Tibial nerve (tissue), 4 donors: Measurements from ENCODE around the gene C1orf105. TPM values are rescaled to one million over a fixed set of nuclear protein-coding genes. Genes with fewer than 3 reads are reported as not detected.

ENCODE experiments used
- DNase-seq, 2 donors: peaks; one replicate each; pipeline ENCODE4 v3.0.0-alpha.2; 2019; ENCODE audit warnings: low spot score in 2 of 2
- H3K27ac ChIP-seq, 4 donors: fragments of 200-600 bp; sonication (generic) in 3 of 4; one replicate each; pipeline ENCODE4 v1.5.1; 2017 to 2019; ENCODE audit warnings: mild to moderate bottlenecking in 1 of 4
- H3K27me3 ChIP-seq, 2 donors: fragments of 200-600 bp; sonication (generic) in 1 of 2; one replicate each; pipeline versions ENCODE4 v1.5.1 to v1.6.0; 2017 to 2019
- H3K36me3 ChIP-seq, 3 donors: fragments of 200-600 bp; sonication (generic); one replicate each; pipeline ENCODE4 v1.5.1; 2018 to 2019
- H3K4me1 ChIP-seq, 4 donors: fragments of 200-600 bp; sonication (generic) in 3 of 4; one replicate each; pipeline ENCODE4 v1.5.1; 2017 to 2019
- H3K4me3 ChIP-seq, 4 donors: fragments of 200-600 bp; sonication (generic) in 3 of 4; one replicate each; pipeline ENCODE4 v1.5.1; 2017 to 2019; ENCODE audit warnings: mild to moderate bottlenecking in 1 of 4, moderate library complexity in 1 of 4
- H3K9me3 ChIP-seq, 4 donors: fragments of 200-600 bp; sonication (generic) in 3 of 4; one replicate each; pipeline ENCODE4 v1.5.1; 2017 to 2019
- EP300 ChIP-seq, 2 donors: sonication (generic); formaldehyde crosslinking; IDR thresholded peaks; one replicate each; pipeline ENCODE4 v1.6.1; 2017; ENCODE audit warnings: antibody characterized with exemption in 2 of 2, mild to moderate bottlenecking in 1 of 2
- POLR2A ChIP-seq, 2 donors: fragments of 450-650 bp; IDR thresholded peaks; one replicate each; pipeline ENCODE4 v1.6.1; 2017; ENCODE audit warnings: antibody characterized with exemption in 2 of 2, mild to moderate bottlenecking in 2 of 2, moderate library complexity in 2 of 2
- WGBS, 2 donors: methylation state at CpG; one replicate each; pipeline ENCODE4 v1.1.5; 2018; 5-methylcytosine and 5-hydroxymethylcytosine counted together
- total RNA-seq, 4 donors: library from RNA; depleted of rRNA; stranded (reverse); fragments of >200 nt; gene quantifications; one replicate each; pipeline ENCODE4 v1.1.0, GENCODE V29; 2016
- TF ChIP-seq, protein P1 (sequence below), 5 experiments: fragments of 200-600 bp in 3 of 5; fragments of 450-650 bp in 2 of 5; sonication (generic) in 3 of 5; IDR thresholded peaks; one replicate each; pipeline ENCODE4 v1.5.1; 2016 to 2019; ENCODE audit warnings: antibody characterized with exemption in 5 of 5, mild to moderate bottlenecking in 3 of 5, moderate library complexity in 2 of 5

The C1orf105 gene
- total RNA-seq, 4 donors from 2014 or later: not detected

DNA sequence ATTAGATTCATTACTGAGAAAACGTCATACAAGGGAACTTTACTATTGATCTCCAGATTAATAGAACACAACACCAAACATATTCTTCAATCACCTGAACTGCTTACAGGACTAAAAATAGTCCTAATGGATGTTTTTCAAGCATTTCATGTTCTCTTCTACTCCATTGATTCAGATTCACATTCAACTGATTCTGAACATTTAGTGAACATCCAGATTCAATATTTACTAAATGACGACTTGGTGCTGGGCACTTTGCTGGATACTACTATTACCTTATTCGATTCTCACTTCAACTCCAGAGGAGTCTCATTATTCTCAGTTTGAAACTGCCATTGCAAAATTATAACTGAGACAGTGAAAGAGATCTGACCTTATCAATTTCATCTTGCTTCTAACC, 93.6 kb downstream of the C1orf105 start:
- Histone ChIP-seq H3K27me3 (no peaks in the 10 kb centered on the region), H3K27ac (no peak overlapping the region), H3K4me3 (no peak overlapping the region), H3K4me1 (no peaks in the 10 kb centered on the region), H3K36me3 (no peaks in the 10 kb centered on the region), H3K9me3 (no peaks in the 10 kb centered on the region)
- DNase-seq: no peak
- 84 to 88% methylated on average over 3 of the region's 3 CpGs for WGBS, 2 donors
- TF ChIP-seq POLR2A (IDR thresholded peaks at IDR 0.05) (no peak), EP300 (IDR thresholded peaks at IDR 0.05) (no peak)
- TF ChIP-seq, protein P1, sequence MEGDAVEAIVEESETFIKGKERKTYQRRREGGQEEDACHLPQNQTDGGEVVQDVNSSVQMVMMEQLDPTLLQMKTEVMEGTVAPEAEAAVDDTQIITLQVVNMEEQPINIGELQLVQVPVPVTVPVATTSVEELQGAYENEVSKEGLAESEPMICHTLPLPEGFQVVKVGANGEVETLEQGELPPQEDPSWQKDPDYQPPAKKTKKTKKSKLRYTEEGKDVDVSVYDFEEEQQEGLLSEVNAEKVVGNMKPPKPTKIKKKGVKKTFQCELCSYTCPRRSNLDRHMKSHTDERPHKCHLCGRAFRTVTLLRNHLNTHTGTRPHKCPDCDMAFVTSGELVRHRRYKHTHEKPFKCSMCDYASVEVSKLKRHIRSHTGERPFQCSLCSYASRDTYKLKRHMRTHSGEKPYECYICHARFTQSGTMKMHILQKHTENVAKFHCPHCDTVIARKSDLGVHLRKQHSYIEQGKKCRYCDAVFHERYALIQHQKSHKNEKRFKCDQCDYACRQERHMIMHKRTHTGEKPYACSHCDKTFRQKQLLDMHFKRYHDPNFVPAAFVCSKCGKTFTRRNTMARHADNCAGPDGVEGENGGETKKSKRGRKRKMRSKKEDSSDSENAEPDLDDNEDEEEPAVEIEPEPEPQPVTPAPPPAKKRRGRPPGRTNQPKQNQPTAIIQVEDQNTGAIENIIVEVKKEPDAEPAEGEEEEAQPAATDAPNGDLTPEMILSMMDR (IDR thresholded peaks at IDR 0.05): no peak

DNA sequence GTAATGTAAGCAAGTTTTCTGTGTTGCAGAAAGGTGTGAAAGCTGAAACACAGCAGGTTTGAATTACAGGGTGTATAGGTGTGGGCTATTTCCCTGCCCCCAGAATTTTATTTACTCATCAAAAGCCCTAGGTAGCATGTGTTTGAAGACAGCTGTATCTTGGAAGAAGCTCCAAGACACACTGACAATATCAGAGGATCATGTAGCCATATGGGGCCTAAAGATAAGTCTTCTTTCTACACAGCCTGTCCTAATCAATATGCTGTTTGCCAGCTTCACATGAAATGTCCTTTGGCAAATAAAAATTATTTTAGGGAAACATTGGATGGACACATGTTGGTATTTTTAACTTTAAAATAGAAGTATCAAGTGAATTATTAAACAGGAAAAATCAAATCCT, 95.0 kb downstream of the C1orf105 start:
- DNase-seq: no peak
- Histone ChIP-seq H3K27ac (no peak overlapping the region), H3K27me3 (no peaks in the 10 kb centered on the region), H3K9me3 (no peaks in the 10 kb centered on the region), H3K36me3 (no peaks in the 10 kb centered on the region), H3K4me1 (no peaks in the 10 kb centered on the region), H3K4me3 (no peak overlapping the region)
- TF ChIP-seq POLR2A (IDR thresholded peaks at IDR 0.05): no peak
- TF ChIP-seq, protein P1 (IDR thresholded peaks at IDR 0.05): no peak
- TF ChIP-seq EP300 (IDR thresholded peaks at IDR 0.05): no peak

DNA sequence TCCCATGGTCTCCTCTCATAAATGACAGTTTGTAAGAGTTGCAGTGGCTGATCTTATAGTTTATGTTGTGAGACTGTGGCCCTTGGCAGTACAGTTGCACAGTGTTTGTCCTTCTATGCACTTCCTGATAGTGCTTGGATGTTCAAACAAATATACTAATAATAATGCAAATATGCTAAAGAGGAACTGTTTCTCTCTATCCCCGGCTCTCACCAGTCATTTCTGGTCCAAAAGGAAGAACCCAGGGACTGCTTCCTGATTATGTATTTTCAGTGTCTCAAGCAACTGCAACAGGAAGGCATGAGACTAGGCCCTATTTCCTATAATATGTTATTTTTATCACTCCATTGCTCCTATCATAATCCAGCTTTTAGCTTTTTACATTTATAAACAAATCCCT, 95.4 kb downstream of the C1orf105 start:
- no peaks in the 10 kb centered on the region for H3K36me3 ChIP-seq
- no peak overlapping the region for H3K27ac ChIP-seq
- no peaks in the 10 kb centered on the region for H3K27me3 ChIP-seq
- 70 to 71% methylated on average over 1 of the region's 1 CpG for WGBS, 2 donors
- TF ChIP-seq, protein P1 (IDR thresholded peaks at IDR 0.05): no peak
- no peak for TF ChIP-seq POLR2A (IDR thresholded peaks at IDR 0.05)
- peak in 1 of 2 donors; percentile 57 for TF ChIP-seq EP300 (IDR thresholded peaks at IDR 0.05)
- H3K9me3 ChIP-seq: no peaks in the 10 kb centered on the region
- peak in 1 of 2 donors; percentile 8 for DNase-seq
- H3K4me1 ChIP-seq: no peaks in the 10 kb centered on the region
- no peak overlapping the region for H3K4me3 ChIP-seq

DNA sequence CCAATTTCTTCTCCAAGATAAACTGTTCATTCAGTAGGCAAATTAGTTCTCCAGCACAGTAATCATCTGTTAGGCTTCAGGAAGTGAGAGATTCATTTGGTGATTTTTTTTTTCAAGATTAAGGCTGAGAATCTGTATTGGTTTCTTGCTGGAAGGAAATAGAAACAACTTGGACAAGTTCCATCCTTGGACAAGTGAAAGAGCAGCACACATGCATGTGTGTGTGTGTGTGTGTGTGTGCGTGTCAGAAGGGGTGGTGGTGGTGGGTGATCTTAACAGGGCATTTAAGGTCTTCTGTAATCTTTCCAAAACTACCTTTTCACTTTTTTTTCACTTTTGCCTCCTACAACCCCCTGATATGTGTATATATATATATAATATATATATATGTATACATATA, 96.6 kb downstream of the C1orf105 start:
- Histone ChIP-seq H3K9me3 (no peaks in the 10 kb centered on the region), H3K27me3 (no peaks in the 10 kb centered on the region), H3K27ac (no peak overlapping the region), H3K36me3 (no peaks in the 10 kb centered on the region), H3K4me1 (no peaks in the 10 kb centered on the region), H3K4me3 (no peak overlapping the region)
- TF ChIP-seq, protein P1 (IDR thresholded peaks at IDR 0.05): no peak
- TF ChIP-seq EP300 (IDR thresholded peaks at IDR 0.05): no peak
- TF ChIP-seq POLR2A (IDR thresholded peaks at IDR 0.05): no peak
- 67 to 81% methylated on average over 1 of the region's 1 CpG for WGBS, 2 donors
- DNase-seq: no peak

DNA sequence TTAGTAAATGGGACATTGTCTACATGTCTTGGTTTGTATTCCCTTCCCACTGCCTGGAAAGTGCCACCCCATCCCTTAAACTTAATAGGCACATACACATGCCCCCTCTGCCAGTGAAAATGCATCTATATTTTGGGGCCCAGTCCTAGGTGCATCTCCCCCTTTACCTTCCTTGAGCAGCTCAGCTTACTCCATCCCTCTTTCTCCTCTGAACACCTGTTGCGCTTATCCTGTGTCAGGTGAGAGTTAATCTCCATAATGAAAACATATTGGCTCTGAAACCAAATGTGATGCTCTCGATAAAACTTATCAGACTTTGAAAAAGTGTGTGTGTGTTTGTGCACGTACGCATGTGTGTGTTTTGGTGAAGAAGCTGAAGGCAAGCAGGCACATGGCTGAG, 97.1 kb downstream of the C1orf105 start:
- H3K9me3 ChIP-seq: no peaks in the 10 kb centered on the region
- 89 to 95% methylated on average over 4 of the region's 4 CpGs for WGBS, 2 donors
- no peak for DNase-seq
- H3K4me3 ChIP-seq: no peak overlapping the region
- no peak for TF ChIP-seq EP300 (IDR thresholded peaks at IDR 0.05)
- TF ChIP-seq, protein P1 (IDR thresholded peaks at IDR 0.05): no peak
- TF ChIP-seq POLR2A (IDR thresholded peaks at IDR 0.05): no peak
- H3K36me3 ChIP-seq: no peaks in the 10 kb centered on the region
- H3K27me3 ChIP-seq: no peaks in the 10 kb centered on the region
- no peak overlapping the region for H3K27ac ChIP-seq
- H3K4me1 ChIP-seq: no peaks in the 10 kb centered on the region

Other genes starting within 250 kb of the C1orf105 start
- gene PIGC, start 23.4 kb downstream of the C1orf105 start, total RNA-seq: 10 to 100 TPM; 13.5 to 25.5 (median 18.8) TPM
- gene SUCO, start 112.5 kb downstream of the C1orf105 start, total RNA-seq: 10 to 100 TPM; 33.6 to 48.6 (median 42.1) TPM
- not detected for gene FASLG, start 238.4 kb downstream of the C1orf105 start, total RNA-seq